G401 (cell line): ENCODE results near the gene UQCC2. TPM values are rescaled to one million over a fixed set of nuclear protein-coding genes. Genes with fewer than 3 reads are reported as not detected.

ENCODE experiments used
- DNase-seq: peaks from one replicate; pipeline ENCODE4 v3.0.0-alpha.2; 2015; ENCODE audit warnings: low spot score
- in situ Hi-C: cut with HindIII; loops from 2 replicates; pipeline ENCODE4 v1.10.0; 2016; ENCODE audit warnings: low sequenced_read_pairs, mixed read lengths
- total RNA-seq: library from RNA; depleted of rRNA; stranded (reverse); fragments of >200 nt; shearing (Covaris generic); gene quantifications from 2 replicates; pipeline ENCODE4 v1.2.3, GENCODE V29; 2014; rRNA removed

The UQCC2 gene
- total RNA-seq, 1 experiment from 2014 or later: 24.9 TPM

DNA sequence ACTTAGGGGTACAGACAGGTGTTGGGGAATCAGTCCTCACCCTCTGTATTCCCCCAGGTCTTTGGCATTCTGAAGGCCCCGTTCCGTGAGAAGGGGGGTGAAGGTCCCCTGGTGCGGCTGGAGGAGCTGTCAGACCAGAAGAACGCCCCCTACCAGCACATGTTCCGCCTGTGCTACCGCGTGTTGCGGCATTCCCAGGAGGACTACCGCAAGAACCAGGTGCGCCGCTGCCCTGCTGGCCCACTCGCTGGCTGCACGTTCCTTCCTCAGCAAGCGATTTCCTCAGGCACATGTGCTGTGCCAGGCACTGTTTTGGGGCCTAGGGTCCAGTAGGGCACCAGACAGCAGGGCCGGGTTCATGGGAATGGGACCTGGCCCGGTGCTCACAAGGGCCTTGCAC, 44.4 kb downstream of the UQCC2 start:
- DNase-seq: no peak
- in situ Hi-C loops: loop anchor here (10.0 kb wide), 1 partner anchor 82 kb away; the partner anchor contains the start of gene BAK1

DNA sequence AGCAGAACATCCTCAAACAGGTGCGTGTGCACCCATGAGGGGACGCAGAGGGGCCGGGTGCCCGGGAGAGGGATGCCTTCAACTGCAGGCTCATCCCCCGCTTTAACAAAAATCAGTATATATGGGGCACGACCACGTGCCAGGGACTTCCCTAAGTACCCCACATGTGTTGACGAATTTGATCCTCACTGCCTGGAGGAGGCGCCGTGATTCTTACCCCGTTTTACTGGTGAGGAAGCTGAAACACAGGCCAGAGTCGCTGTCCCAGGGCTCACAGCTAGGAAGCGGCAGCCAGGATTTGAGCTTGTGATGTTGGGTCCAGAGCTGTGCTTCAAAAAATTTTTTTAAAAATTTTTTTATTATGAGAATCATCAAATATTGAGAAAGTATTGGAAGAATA, 45.5 kb downstream of the UQCC2 start:
- in situ Hi-C loops: loop anchor here (10.0 kb wide), 1 partner anchor 81 kb away; the partner anchor contains the start of gene BAK1
- no peak for DNase-seq

DNA sequence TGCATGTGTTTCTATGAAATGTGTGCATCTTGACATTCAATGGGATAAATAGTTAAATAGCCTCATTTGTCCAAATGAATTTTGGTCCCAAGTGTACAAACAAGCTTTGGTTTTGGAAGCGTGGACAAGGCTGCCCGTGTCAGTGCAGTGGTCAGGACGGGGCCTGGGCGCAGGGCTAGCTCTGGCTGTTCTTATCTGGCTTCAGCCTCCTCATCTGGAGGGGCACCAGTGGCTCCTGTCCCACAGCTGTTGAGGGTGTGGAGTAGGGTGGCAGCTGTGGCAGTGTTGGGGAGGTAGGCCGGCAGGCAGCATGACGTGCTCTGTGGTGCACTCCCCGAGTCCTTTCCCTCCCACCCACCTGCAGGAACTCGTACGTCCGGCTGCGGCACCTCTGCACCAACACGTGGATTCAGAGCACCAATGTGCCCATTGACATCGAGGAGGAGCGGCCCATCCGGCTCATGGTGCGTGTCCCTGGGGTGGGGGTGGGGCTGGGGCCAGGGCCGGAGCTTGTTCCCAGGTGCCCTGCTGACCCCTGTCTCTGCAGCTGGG, 46.9 kb downstream of the UQCC2 start:
- in situ Hi-C loops: loop anchor here (10.0 kb wide), 1 partner anchor 80 kb away; the partner anchor contains the start of gene BAK1
- DNase-seq: no peak

DNA sequence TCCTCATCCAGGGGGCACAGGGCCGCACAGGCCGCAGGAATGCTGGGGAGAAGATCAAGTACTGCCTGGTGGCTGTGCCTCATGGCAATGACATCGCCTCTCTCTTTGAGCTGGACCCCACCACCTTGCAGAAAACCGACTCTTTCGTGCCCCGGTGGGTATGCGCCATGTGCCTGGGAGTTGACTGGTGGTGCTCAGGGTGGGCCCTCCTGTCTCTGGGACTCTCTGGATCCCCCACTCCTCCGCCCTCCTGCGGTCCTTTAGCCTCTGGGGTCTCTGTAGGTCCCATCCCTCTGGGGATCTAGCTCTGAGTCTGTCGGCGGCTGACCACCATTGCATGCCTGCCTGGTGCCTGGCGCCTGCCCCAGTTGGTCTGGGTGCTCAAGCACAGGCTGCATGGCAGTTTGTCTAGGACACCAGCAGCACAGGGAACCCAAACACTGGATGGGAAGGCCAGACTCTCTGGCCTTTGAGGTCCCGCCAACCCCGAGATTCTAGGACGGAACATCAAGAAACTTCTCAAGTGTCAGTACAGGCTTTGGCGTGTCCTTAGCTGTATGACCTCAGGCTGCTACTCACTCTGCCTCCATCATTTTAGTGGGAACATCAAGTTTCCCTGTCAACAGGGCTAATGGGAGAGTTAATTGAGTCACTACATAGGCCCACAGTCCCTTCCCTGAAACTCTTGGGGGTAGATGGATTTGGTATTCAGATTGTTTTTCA, 47.6 kb downstream of the UQCC2 start:
- no peak for DNase-seq
- in situ Hi-C loops: loop anchor here (10.0 kb wide), 1 partner anchor 79 kb away; the partner anchor contains the start of gene BAK1

DNA sequence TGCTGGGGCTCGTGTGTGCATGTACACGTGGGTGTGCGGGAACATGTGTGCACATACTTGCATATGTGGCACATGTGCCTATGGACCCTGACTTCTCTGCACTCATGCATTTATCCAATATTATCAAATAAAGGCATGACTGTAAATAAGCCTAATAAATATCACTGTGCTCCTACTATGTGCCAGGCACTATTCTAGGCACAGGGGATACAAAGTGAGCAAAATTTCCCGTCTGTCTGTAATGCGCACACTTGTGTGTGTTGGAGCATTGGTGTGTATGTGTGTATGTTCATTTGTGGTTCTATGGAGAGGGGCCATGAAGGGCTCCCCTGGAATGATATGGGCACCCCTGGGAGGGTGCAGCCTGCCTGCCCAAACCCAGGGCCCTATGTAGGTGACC, 48.5 kb downstream of the UQCC2 start:
- DNase-seq: no peak
- in situ Hi-C loops: loop anchor here (10.0 kb wide), 1 partner anchor 78 kb away; the partner anchor contains the start of gene BAK1

DNA sequence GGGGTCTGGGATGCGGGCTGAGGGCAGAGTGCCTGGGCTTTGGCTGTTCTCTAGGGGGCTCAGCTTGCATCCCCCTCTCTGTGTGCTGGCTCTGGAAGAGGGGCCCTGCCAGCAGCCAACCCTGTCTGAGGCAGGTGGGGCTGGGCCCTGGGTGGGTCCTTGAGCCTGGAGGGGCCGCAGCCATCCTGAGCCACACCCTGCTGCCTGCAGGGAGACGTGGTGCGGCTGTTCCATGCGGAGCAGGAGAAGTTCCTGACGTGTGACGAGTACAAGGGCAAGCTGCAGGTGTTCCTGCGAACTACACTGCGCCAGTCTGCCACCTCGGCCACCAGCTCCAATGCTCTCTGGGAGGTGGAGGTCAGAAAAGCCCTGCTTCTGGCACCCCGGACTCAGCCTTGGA, 49.2 kb downstream of the UQCC2 start:
- no peak for DNase-seq
- in situ Hi-C loops: loop anchor here (10.0 kb wide), 1 partner anchor 78 kb away; the partner anchor contains the start of gene BAK1

DNA sequence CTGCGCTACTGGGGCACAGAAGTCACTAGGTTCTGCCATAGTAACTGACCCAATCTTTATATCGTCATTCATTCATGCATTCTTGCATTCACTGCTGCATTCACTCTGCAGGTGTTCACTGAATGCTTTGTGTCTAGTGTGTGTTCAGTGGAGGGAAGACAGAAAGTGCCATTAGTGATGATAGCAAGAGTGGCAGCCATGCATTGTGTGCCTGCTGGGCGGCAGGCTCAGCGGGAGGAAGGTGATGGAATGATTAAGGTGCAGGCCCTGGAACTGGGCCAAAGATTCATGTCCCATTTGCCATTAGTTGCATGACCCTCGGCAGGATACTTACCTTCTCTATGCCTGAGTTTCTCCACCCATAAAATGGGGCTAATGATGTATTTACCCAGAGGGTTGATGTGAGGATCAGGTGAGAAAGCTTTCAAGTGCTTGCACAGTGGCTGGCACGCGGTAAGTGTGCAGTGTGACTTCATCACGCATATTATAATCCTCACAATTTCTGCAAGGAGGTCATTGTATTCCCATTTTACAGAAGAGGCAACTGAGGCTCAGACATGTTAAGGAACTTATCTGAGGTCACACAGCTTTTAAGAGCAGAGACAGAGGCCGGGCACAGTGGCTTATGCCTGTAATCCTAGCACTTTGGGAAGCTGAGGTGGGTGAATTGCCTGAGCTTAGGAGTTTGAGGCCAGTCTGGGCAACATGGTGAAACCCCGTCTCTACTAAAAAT, 50.2 kb downstream of the UQCC2 start:
- no peak for DNase-seq
- in situ Hi-C loops: loop anchor here (10.0 kb wide), 1 partner anchor 76 kb away; the partner anchor contains the start of gene BAK1

DNA sequence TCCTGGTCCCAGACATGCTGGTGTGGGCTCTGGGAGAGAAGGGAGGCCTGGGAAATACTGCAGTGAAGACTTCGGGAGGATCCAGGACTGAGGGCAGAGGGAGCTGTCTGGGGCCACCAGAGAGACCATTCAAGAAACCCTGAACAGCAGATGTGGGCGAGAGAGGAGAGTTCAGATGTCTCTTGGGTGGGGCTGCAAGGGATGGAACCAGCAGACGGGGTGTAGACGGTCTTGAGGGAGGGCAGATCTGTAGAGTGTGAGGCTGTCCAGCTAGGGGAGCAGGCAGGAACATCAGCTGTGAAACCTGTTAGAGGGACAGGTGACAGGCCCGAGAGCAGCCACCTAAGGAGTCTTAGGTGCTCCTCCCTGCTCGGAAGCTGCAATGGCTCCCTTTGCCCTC, 51.5 kb downstream of the UQCC2 start:
- no peak for DNase-seq
- in situ Hi-C loops: loop anchor here (10.0 kb wide), 1 partner anchor 75 kb away; the partner anchor contains the start of gene BAK1

DNA sequence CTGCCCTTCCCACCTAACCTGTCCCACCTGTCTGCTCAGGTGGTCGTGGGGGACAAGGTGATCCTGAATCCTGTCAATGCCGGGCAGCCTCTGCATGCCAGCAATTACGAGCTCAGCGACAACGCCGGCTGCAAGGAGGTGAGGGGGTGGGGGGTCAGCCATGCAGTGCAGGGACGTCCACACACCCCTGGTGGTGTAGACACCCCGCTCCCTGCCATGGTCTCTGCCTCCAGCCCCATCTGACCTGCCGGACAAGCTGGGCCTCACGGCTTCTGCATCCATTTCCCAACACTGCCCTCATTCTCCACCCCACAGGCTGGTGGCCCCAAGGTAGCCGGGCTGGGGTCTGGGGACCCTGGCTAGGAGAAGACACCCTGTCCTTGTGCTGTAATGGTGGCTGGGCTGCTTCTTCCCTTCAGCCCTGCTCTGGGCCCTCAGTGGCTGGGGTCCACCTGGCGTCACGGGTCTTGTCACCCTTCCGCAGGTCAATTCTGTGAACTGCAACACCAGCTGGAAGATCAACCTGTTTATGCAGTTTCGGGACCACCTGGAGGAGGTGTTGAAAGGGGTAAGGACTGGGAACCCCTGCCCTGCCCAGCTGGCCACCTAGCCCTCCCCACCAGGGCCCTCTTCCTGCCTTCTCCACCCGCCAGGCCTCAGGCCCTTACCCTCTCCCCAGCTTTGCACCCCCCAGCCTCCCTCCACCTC, 52.4 kb downstream of the UQCC2 start:
- in situ Hi-C loops: no loop called here
- DNase-seq: no peak

DNA sequence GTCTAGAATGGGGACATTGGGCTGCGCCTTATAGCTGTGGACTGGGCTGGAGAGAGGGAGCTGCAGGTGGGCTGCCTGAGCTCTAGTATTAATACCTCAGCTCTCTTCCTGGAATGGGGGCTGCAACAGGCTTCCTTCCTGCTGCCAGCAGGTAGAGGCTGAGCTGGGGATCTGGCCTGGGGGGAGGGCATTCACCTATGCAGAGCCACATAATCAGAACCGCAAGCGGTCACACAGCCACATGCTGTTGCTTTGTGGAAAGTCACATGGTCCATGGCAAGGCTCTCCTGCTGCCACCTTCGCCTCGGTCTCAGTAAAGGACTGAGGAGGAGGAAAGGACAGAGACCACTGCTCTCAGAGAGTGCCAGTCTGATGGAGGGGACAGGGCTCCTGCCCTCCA, 54.7 kb downstream of the UQCC2 start:
- in situ Hi-C loops: no loop called here
- DNase-seq: no peak

DNA sequence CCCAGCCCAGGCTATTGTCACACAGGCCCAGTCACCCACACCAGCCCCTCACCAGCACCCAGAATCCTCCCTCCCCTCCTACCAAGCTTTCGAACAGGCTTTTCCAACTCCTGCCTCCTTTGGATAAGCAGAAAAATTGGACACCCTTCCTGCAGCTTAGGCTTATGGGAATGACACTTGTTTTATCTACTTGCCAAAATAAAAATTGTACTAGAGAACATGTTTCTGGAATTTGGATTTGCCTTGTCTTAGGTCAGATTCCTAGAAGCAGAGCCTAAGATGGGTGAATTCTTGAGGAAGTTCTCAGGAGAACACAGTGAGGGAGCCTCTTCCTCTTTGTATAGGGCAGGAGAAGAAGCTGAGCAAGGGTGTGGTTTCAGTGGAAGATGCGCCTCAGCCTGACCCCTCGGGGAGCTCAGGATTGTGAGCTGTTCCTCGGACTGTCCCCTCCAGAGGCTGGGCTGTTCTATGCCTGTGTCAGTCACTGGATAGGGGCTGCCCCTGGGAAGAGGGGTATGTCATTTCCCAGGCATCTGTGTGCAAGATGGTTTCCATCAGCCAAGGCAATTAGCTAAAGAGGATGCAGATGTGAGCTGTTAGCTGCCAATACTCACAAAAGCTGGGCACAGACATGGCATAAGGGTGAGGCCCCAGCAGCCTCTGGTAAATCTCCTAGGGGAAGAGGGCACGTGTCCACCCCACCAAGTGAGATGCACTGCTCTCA, 56.5 kb downstream of the UQCC2 start:
- in situ Hi-C loops: no loop called here
- no peak for DNase-seq

DNA sequence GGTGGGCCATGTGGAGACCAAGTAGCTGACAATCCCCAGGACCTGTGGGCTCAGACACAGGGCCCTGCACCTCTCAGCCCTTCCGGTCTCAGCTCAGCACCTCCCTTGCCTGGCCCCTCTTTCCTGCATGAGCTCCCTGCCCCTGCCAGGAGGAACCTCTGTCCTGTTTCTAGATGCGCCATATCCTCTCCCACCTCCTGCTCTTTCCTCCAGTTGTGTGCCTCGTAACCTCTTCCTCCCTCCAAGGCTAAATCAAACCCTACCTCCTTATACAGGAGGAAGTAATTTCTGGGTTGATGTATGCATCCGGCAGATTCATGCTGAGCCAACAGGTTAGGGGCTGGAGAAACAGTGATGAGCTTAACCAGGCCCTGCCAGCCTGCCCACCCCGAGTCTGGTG, 59.5 kb downstream of the UQCC2 start:
- no peak for DNase-seq
- in situ Hi-C loops: no loop called here

DNA sequence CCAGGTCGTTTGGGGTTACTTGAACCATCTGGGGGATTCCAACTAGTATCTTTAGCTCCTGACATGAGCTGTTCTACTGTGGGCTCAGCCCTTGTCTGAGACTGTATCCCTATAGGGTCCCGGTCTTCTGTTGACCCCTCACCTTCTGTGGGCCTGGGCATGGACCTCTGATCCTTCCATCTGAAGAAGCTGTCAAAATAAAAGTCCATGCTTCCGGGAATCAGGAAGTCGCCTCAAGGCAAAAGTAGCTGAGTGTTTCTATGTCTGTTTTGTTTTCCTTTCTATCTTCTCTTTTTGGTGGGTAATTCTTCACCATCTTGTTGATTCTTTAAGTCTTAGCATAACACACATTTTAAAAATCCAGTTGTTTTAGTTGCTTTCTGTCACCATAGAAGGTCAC, 60.1 kb downstream of the UQCC2 start:
- DNase-seq: no peak
- in situ Hi-C loops: no loop called here

Other genes with a start within 250 kb of the UQCC2 start
- gene BAK1, start 131.4 kb downstream of the UQCC2 start, total RNA-seq: 200 and 209 TPM in 2 replicates
- 66.0 and 67.9 TPM in 2 replicates for gene ITPR3, start 90.4 kb downstream of the UQCC2 start, total RNA-seq
- 42.6 and 51.1 TPM in 2 replicates for gene IP6K3, start 35.2 kb upstream of the UQCC2 start, total RNA-seq
- 65.1 and 66.7 TPM in 2 replicates for gene LEMD2, start 77.4 kb upstream of the UQCC2 start, total RNA-seq
- gene MLN, start 92.3 kb upstream of the UQCC2 start, total RNA-seq: 2.5 TPM in 1 of 2 replicates, not detected in the other